Subcutaneous abdominal adipose tissue (tissue), 5 donors: ENCODE results near the gene NOP14.
A peak's percentile ranks its signal among the peaks of the same experiment; 100 is the strongest.
"Not testable (repeated sequence)": the region's sequence is repeated elsewhere in the genome, so short reads cannot be mapped to it uniquely, and the experiment has no call there.

ENCODE experiments used
- H3K27ac ChIP-seq: one replicate; pipeline ENCODE4 v1.7.0; 2013; ENCODE audit warnings: low read depth, mild to moderate bottlenecking, inconsistent platforms, low read length, moderate library complexity
- H3K27me3 ChIP-seq, 5 donors: one replicate each; pipeline ENCODE4 v1.7.0; 2013; ENCODE audit warnings: low read length in 5 of 5, inconsistent platforms in 1 of 5; ENCODE audit not compliant: control insufficient read depth in 5 of 5, insufficient read depth in 4 of 5
- H3K36me3 ChIP-seq, 5 donors: one replicate each; pipeline ENCODE4 v1.7.0; 2013; ENCODE audit warnings: low read length in 5 of 5; ENCODE audit not compliant: control insufficient read depth in 5 of 5, insufficient read depth in 5 of 5
- H3K4me1 ChIP-seq, 5 donors: one replicate each; pipeline ENCODE4 v1.7.0; 2013; ENCODE audit warnings: low read length in 5 of 5, mild to moderate bottlenecking in 3 of 5, moderate library complexity in 1 of 5; ENCODE audit not compliant: control insufficient read depth in 5 of 5, insufficient read depth in 5 of 5
- H3K4me3 ChIP-seq, 5 donors: one replicate each; pipeline ENCODE4 v1.7.0; 2013; ENCODE audit warnings: low read length in 5 of 5, low read depth in 1 of 5
- H3K9ac ChIP-seq, 5 donors: one replicate each; pipeline ENCODE4 v1.7.0; 2013; ENCODE audit warnings: low read length in 5 of 5, mild to moderate bottlenecking in 4 of 5, moderate library complexity in 3 of 5
- H3K9me3 ChIP-seq, 5 donors: one replicate each; pipeline ENCODE4 v1.7.0; 2013; ENCODE audit warnings: low read length in 5 of 5; ENCODE audit not compliant: control insufficient read depth in 5 of 5
- donor health status: healthy.
- donor health status: healthy.
- donor health status: healthy.
- donor health status: healthy.
- donor health status: healthy.

Gene NOP14

DNA sequence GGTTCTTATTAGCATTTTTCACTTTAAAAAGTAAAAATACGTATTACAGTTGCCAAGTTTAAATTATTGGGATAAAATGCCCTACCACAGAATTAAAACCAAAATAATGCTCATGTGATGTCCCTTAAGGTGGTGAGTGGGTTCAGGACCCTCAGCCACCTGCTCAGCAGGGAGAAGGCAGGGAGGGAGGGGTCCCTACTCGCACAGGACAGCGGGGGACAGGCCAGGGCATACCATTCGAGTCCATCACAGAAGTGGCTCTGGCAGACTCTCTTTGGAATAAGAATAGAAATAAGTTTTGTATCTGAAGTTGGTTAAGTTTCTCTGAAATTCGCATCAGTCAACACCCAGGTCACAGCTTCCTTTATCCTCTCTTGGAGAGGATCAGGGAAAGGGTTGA is 37.7 kb downstream of the NOP14 start:
- peaks cover 0 to 5% (median 0%) of the 10 kb centered on the region in 5 donors for H3K4me1 ChIP-seq
- H3K9me3 ChIP-seq: no peaks in the 10 kb centered on the region
- H3K9ac ChIP-seq: no peak overlapping the region
- H3K27me3 ChIP-seq: peaks cover 0 to 2% (median 0%) of the 10 kb centered on the region in 5 donors
- H3K4me3 ChIP-seq: no peak overlapping the region
- H3K36me3 ChIP-seq: peaks cover 0 to 88% (median 75%) of the 10 kb centered on the region in 5 donors
- H3K27ac ChIP-seq: no peak overlapping the region

DNA sequence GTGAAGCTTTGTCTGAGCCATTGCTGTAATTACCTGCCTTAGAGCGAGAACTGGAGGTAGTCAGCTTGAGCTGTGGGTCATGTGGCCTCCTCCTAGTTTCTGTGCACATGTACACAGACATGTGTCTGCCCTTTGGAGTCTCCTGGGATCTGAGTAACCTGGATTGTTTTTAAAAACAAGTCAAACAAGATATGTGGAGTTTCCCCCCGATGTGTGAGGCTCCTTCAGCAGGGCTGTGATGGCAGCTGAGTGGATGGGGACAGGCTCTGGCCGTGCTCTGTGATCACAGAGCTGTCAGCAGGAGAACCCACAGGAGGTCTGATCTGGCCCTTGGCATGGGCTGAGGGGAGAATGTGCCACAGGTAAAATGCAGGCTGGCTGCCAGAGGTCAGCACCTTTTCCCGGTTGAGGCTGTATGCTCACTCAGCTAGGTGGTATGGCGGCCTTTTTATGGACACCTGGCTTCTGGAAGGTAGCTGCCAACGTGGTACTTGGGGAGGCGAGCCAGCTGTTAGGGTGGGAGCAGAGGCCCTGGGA is 38.4 kb downstream of the NOP14 start:
- Histone ChIP-seq H3K4me3 (no peak overlapping the region), H3K36me3 (peaks cover 0 to 81% (median 69%) of the 10 kb centered on the region in 5 donors), H3K9me3 (no peaks in the 10 kb centered on the region), H3K9ac (no peak overlapping the region), H3K4me1 (peaks cover 0 to 5% (median 0%) of the 10 kb centered on the region in 5 donors), H3K27me3 (peaks cover 0 to 2% (median 0%) of the 10 kb centered on the region in 5 donors), H3K27ac (no peak overlapping the region)

DNA sequence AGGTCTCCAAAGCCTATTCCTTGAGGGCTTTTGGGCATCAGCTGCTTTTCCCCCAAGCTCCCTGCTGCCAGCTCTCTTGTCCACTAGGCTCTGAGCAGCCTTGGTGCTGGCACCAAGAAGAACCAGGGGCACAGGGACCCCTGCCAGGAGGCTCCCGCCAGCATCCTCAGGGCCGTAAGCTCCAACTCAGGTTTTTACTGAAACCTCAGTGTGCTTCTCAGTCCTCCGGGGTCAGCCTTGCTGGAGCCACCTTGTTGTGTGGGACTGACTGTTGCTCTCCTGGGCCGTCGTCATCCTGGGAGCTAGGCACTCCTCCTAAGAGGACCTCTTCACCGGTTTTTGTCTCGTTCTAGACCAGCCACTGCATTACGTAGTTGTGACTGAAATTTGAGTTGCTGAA is 38.9 kb downstream of the NOP14 start:
- Histone ChIP-seq H3K4me1 (peaks cover 0 to 5% (median 0%) of the 10 kb centered on the region in 5 donors), H3K9me3 (no peaks in the 10 kb centered on the region), H3K27me3 (peaks cover 0 to 2% (median 0%) of the 10 kb centered on the region in 5 donors), H3K4me3 (no peak overlapping the region), H3K27ac (no peak overlapping the region), H3K9ac (no peak overlapping the region), H3K36me3 (peaks cover 0 to 76% (median 64%) of the 10 kb centered on the region in 5 donors)

DNA sequence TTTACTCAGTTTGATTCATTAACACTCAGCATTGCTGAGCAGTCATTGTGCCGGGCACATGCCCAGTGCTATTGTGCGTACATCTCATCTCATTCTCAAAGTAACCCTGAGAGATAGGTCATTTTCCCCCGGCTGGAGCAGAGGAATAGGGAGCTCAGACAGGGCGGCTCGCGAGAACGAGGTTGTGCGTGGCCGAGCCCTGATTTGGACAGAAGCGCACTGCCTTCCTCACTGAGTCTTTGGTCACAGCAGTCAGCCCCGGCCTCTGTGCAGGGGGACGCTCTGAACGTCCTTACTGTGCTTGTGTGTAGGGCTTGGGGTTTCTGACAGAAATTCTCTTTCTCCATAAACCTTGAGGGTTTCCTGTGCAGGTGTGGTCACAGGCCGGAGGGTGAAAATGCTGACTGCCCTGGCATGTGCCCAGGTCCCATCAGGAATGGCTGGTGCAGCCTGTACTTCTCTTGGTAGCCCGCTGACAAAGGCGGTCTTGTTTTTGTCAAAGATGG is 39.5 kb downstream of the NOP14 start:
- H3K36me3 ChIP-seq: peaks cover 0 to 70% (median 59%) of the 10 kb centered on the region in 5 donors
- H3K27ac ChIP-seq: no peak overlapping the region
- no peaks in the 10 kb centered on the region for H3K9me3 ChIP-seq
- peaks cover 0 to 2% (median 0%) of the 10 kb centered on the region in 5 donors for H3K27me3 ChIP-seq
- peaks cover 0 to 5% (median 0%) of the 10 kb centered on the region in 5 donors for H3K4me1 ChIP-seq
- H3K4me3 ChIP-seq: no peak overlapping the region
- no peak overlapping the region for H3K9ac ChIP-seq

DNA sequence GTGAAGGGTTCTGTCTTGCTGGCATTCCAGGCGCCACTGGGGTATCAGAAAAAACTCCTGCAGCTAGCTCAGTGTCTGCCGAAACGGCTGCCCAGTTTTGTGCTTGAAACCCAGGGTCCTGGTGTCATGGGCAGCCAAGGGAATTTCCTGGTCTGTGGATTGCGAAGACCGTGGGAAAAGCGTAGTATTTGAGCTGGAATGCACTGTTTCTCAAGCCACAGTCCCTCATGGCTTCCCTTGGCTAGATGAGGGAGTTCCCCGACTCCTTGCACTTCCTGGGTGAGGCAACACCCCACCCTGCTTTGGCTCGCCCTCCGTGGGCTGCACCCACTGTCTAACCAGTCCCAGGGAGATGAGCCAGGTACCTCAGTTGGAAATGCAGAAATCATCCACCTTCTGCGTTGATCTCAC is 40.1 kb downstream of the NOP14 start:
- H3K4me1 ChIP-seq: peaks cover 0 to 5% (median 0%) of the 10 kb centered on the region in 5 donors
- H3K27ac ChIP-seq: no peak overlapping the region
- peaks cover 0 to 65% (median 54%) of the 10 kb centered on the region in 5 donors for H3K36me3 ChIP-seq
- peaks cover 0 to 2% (median 0%) of the 10 kb centered on the region in 5 donors for H3K27me3 ChIP-seq
- peak overlapping the region in 1 of 5 donors; percentile 87 for H3K9ac ChIP-seq
- H3K4me3 ChIP-seq: no peak overlapping the region
- H3K9me3 ChIP-seq: no peaks in the 10 kb centered on the region

DNA sequence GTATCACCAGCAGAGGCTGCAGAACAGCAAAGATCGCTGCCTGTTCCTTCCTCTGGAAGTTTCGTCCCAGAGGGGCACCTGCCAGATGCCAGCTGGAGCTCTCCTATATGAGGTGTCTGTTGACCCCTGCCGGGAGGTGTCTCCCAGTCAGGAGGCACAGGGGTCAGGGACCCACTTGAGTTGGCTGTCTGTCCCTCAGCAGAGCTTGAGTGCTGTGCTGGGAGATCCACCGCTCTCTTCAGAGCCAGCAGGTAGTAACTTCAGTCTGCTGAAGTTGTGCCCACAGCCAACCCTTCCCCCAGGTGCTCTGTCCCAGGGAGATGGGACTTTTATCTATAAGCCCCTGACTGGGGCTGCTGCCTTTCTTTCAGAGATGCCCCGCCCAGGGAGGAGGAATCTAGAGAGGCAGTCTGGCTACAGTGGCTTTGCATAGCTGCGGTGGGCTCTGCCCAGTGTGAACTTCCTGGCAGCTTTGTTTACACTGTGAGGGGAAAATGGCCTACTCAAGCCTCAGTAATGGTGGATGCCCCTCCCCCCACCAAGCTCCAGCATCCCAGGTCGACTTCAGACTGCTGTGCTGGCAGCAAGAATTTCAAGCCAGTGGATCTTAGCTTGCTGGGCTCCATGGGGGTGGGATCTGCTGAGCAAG is 40.6 kb downstream of the NOP14 start:
- not testable (repeated sequence) for H3K4me1 ChIP-seq, H3K4me3 ChIP-seq, H3K9ac ChIP-seq, H3K27ac ChIP-seq, H3K9me3 ChIP-seq, H3K27me3 ChIP-seq
- H3K36me3 ChIP-seq: peaks cover 0 to 59% (median 49%) of the 10 kb centered on the region in 5 donors

DNA sequence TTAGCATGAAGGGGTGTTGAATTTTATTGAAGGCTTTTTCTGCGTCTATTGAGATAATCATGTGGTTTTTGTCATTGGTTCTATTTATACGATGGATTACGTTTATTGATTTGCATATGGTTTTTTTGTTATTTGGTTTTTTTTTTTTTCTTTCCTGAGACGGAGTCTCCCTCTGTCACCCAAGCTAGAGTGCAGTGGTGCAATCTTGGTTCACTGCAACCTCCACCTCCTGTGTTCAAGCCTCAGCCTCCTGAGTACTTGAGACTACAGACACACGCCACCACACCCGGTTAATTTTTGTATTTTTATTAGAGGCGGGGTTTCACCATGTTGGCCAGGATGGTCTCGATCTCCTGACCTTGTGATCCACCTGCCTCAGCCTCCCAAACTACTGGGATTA is 44.5 kb downstream of the NOP14 start:
- not testable (repeated sequence) for H3K27ac ChIP-seq, H3K27me3 ChIP-seq, H3K9me3 ChIP-seq, H3K9ac ChIP-seq, H3K4me3 ChIP-seq, H3K4me1 ChIP-seq
- peaks cover 4 to 50% (median 32%) of the 10 kb centered on the region in 5 donors for H3K36me3 ChIP-seq

DNA sequence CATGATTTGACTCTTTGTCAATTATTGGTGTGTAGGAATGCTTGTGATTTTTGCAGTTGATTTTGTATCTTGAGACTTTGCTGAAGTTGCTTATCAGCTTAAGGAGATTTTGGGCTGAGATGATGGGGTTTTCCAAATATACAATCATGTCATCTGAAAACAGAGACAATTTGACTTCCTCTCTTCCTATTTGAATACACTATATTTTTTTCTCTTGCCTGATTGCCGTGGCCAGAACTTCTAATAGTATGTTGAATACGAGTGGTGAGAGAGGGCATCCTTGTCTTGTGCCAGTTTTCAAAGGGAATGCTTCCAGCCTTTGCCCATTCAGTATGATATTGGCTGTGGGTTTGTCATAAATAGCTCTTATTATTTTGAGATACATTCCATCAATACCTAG is 44.9 kb downstream of the NOP14 start:
- H3K9me3 ChIP-seq, H3K27ac ChIP-seq, H3K4me3 ChIP-seq, H3K4me1 ChIP-seq, H3K9ac ChIP-seq, H3K27me3 ChIP-seq: not testable (repeated sequence)
- H3K36me3 ChIP-seq: peaks cover 4 to 50% (median 30%) of the 10 kb centered on the region in 5 donors

DNA sequence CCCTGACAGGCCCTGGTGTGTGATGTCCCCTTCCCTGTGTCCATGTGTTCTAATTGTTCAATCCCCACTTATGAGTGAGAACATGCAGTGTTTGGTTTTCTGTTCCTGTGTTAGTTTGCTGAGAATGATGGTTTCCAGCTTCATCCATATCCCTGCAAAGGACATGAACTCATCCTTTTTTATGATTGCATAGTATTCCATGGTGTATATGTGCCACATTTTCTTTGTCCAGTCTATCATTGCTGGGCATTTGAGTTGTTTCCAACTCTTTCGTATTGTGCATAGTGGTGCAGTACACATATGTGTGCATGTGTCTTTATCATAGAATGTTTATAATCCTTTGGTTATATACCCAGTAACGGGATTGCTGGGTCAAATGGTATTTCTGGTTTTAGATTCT is 46.5 kb downstream of the NOP14 start:
- H3K36me3 ChIP-seq: peaks cover 4 to 50% (median 36%) of the 10 kb centered on the region in 5 donors
- H3K9me3 ChIP-seq, H3K4me1 ChIP-seq, H3K9ac ChIP-seq, H3K27me3 ChIP-seq, H3K4me3 ChIP-seq, H3K27ac ChIP-seq: not testable (repeated sequence)

DNA sequence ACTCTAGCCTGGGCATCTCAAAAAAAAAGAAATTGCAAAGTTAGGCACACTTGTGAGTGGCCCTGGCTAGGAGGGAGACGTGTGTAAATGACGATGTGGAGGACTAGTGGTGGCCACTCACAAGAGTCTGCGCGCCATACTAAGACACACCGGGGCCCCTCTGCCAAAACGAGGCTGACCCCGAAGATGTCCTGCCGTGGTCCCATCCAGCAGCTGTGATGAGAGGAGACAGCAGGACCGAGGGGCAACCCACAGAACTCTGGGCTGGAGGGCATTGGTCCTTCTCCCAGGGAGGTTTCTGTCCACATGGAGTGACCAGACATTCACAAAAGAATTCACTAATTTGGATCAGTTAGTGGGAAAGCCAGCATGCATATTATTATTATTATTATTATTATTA is 47.4 kb downstream of the NOP14 start:
- Histone ChIP-seq H3K4me3 (no peak overlapping the region), H3K36me3 (peaks cover 4 to 57% (median 43%) of the 10 kb centered on the region in 5 donors), H3K4me1 (peaks cover 0 to 9% (median 5%) of the 10 kb centered on the region in 5 donors), H3K9ac (no peak overlapping the region), H3K27me3 (no peaks in the 10 kb centered on the region), H3K9me3 (no peaks in the 10 kb centered on the region), H3K27ac (no peak overlapping the region)
